Renal pelvis (tissue), 4 donors: Measurements from ENCODE around the gene KLK1. TPM values are rescaled to one million over a fixed set of nuclear protein-coding genes. Genes with fewer than 3 reads are reported as not detected.
"Not testable (repeated sequence)": the region's sequence is repeated elsewhere in the genome, so short reads cannot be mapped to it uniquely, and the experiment has no call there.

Source experiments
- DNase-seq: peaks from one replicate; pipeline ENCODE4 v3.0.0-alpha.2; 2013
- polyA plus RNA-seq, 3 donors: library from polyadenylated mRNA; unstranded; fragments of 120-200 nt; gene quantifications; one replicate each; pipeline ENCODE4 v1.2.1, GENCODE V29; 2013; ENCODE audit not compliant: insufficient read length in 3 of 3

Gene KLK1
- polyA plus RNA-seq, 3 donors, result 1.2 to 1.7 (median 1.3) TPM

- no peak for DNase-seq
Observed at GRCh38 chr19:50794074-50794875, 29.3 kb downstream of the KLK1 start.

- DNase-seq, result no peak
Observed at GRCh38 chr19:50793558-50794065, 30.0 kb downstream of the KLK1 start.

GRCh38 chr19:50792272-50793250 lies 31.0 kb downstream of the KLK1 start:
- DNase-seq, result no peak

- no peak for DNase-seq
Observed at GRCh38 chr19:50791594-50792271, 31.9 kb downstream of the KLK1 start.

- no peak for DNase-seq
Observed at GRCh38 chr19:50790922-50791467, 32.6 kb downstream of the KLK1 start.

- no peak for DNase-seq
Observed at GRCh38 chr19:50790396-50790795, 33.2 kb downstream of the KLK1 start, which contains the start of gene ACP4. Gene ACP4 (plus strand): TSS chr19:50790415. CDS start chr19:50790415, 0 bp downstream.

GRCh38 chr19:50785329-50785728 lies 38.3 kb downstream of the KLK1 start:
- DNase-seq, result no peak

- DNase-seq, result no peak
Observed at GRCh38 chr19:50784710-50785109, 38.9 kb downstream of the KLK1 start.

GRCh38 chr19:50783848-50784152 lies 39.8 kb downstream of the KLK1 start:
- DNase-seq, result not testable (repeated sequence)

- DNase-seq, result no peak
Observed at GRCh38 chr19:50780753-50781435, 42.7 kb downstream of the KLK1 start.

GRCh38 chr19:50779504-50780457 lies 43.8 kb downstream of the KLK1 start:
- no peak for DNase-seq

- DNase-seq, result no peak
Observed at GRCh38 chr19:50778906-50779430, 44.6 kb downstream of the KLK1 start.

GRCh38 chr19:50777830-50778303 lies 45.7 kb downstream of the KLK1 start:
- DNase-seq, result no peak

- no peak for DNase-seq
Observed at GRCh38 chr19:50777261-50777660, 46.3 kb downstream of the KLK1 start.

GRCh38 chr19:50776131-50776530 lies 47.5 kb downstream of the KLK1 start:
- DNase-seq, result no peak

GRCh38 chr19:50773454-50773853 lies 50.1 kb downstream of the KLK1 start:
- not testable (repeated sequence) for DNase-seq

- not testable (repeated sequence) for DNase-seq
Observed at GRCh38 chr19:50772912-50773311, 50.7 kb downstream of the KLK1 start.

GRCh38 chr19:50772476-50772875 lies 51.1 kb downstream of the KLK1 start:
- no peak for DNase-seq

GRCh38 chr19:50770888-50771287 lies 52.7 kb downstream of the KLK1 start:
- no peak for DNase-seq
